HEK293 (cell line): Measurements from ENCODE around the gene CKM.
A peak's percentile ranks its signal among the peaks of the same experiment; 100 is the strongest.

Source experiments
- EGR2 ChIP-seq: fragments of 450-650 bp; formaldehyde crosslinking; IDR thresholded peaks from 2 replicates; pipeline ENCODE4 v1.5.1; 2016; ENCODE audit warnings: low read depth, missing biosample characterization, missing genetic modification characterization
- KLF1 ChIP-seq: fragments of 450-650 bp; formaldehyde crosslinking; IDR thresholded peaks from 2 replicates; pipeline ENCODE4 v1.5.1; 2016; ENCODE audit warnings: missing biosample characterization, missing genetic modification characterization
- REPIN1 ChIP-seq: fragments of 450-650 bp; formaldehyde crosslinking; IDR thresholded peaks from 2 replicates; pipeline ENCODE4 v1.5.1; 2017; ENCODE audit warnings: missing biosample characterization, missing genetic modification characterization, low read depth
- SETDB1 ChIP-seq: IDR thresholded peaks from one replicate; pipeline ENCODE4 v1.6.1; 2017; ENCODE audit warnings: mild to moderate bottlenecking, low read length, moderate library complexity, mixed read lengths; ENCODE audit not compliant: insufficient read length
- SP3 ChIP-seq: fragments of 450-650 bp; formaldehyde crosslinking; IDR thresholded peaks from 2 replicates; pipeline ENCODE4 v1.5.1; 2016; ENCODE audit warnings: missing biosample characterization, missing genetic modification characterization
- YY1 ChIP-seq: fragments of 450-650 bp; formaldehyde crosslinking; IDR thresholded peaks from 2 replicates; pipeline ENCODE4 v1.5.1; 2018; ENCODE audit warnings: missing biosample characterization, missing genetic modification characterization
- ZBTB21 ChIP-seq: fragments of 450-650 bp; formaldehyde crosslinking; IDR thresholded peaks from 2 replicates; pipeline ENCODE4 v1.5.1; 2017; ENCODE audit warnings: missing biosample characterization, missing genetic modification characterization
- ZNF10 ChIP-seq: fragments of 450-650 bp; formaldehyde crosslinking; IDR thresholded peaks from 2 replicates; pipeline ENCODE4 v1.5.1; 2017; ENCODE audit warnings: missing biosample characterization, missing genetic modification characterization
- ZNF114 ChIP-seq: fragments of 450-650 bp; formaldehyde crosslinking; IDR thresholded peaks from 2 replicates; pipeline ENCODE4 v1.5.0; 2017; ENCODE audit warnings: missing biosample characterization, missing genetic modification characterization
- ZNF133 ChIP-seq: fragments of 450-650 bp; formaldehyde crosslinking; IDR thresholded peaks from 2 replicates; pipeline ENCODE4 v1.5.1; 2016; ENCODE audit warnings: missing biosample characterization, missing genetic modification characterization
- ZNF146 ChIP-seq: fragments of 450-650 bp; formaldehyde crosslinking; IDR thresholded peaks from 2 replicates; pipeline ENCODE4 v1.5.1; 2016; ENCODE audit warnings: missing biosample characterization, missing genetic modification characterization
- ZNF155 ChIP-seq: fragments of 450-650 bp; formaldehyde crosslinking; IDR thresholded peaks from 2 replicates; pipeline ENCODE4 v1.5.1; 2016; ENCODE audit warnings: missing biosample characterization, missing genetic modification characterization
- ZNF19 ChIP-seq: fragments of 450-650 bp; formaldehyde crosslinking; IDR thresholded peaks from 2 replicates; pipeline ENCODE4; 2016; ENCODE audit warnings: missing biosample characterization, missing genetic modification characterization, low read depth
- ZNF2 ChIP-seq: fragments of 450-650 bp; formaldehyde crosslinking; IDR thresholded peaks from 2 replicates; pipeline ENCODE4 v1.5.1; 2016; ENCODE audit warnings: missing biosample characterization, missing genetic modification characterization
- ZNF202 ChIP-seq: fragments of 450-650 bp; formaldehyde crosslinking; IDR thresholded peaks from 2 replicates; pipeline ENCODE4 v1.5.1; 2016; ENCODE audit warnings: missing biosample characterization, missing genetic modification characterization, borderline replicate concordance
- ZNF221 ChIP-seq: fragments of 450-650 bp; formaldehyde crosslinking; IDR thresholded peaks from 2 replicates; pipeline ENCODE4 v1.5.1; 2017; ENCODE audit warnings: missing biosample characterization, missing genetic modification characterization, borderline replicate concordance
- ZNF292 ChIP-seq: fragments of 450-650 bp; formaldehyde crosslinking; IDR thresholded peaks from 2 replicates; pipeline ENCODE4 v1.5.1; 2016; ENCODE audit warnings: low read depth, missing biosample characterization, missing genetic modification characterization, borderline replicate concordance
- ZNF391 ChIP-seq: fragments of 450-650 bp; formaldehyde crosslinking; IDR thresholded peaks from 2 replicates; pipeline ENCODE4 v1.5.1; 2016; ENCODE audit warnings: low read depth, missing biosample characterization, missing genetic modification characterization, borderline replicate concordance
- ZNF473 ChIP-seq: fragments of 450-650 bp; formaldehyde crosslinking; IDR thresholded peaks from 2 replicates; pipeline ENCODE4 v1.5.1; 2017; ENCODE audit warnings: missing biosample characterization, missing genetic modification characterization
- ZNF514 ChIP-seq: fragments of 450-650 bp; formaldehyde crosslinking; IDR thresholded peaks from 2 replicates; pipeline ENCODE4 v1.5.1; 2016; ENCODE audit warnings: missing biosample characterization, missing genetic modification characterization
- ZNF548 ChIP-seq: fragments of 450-650 bp; formaldehyde crosslinking; IDR thresholded peaks from 2 replicates; pipeline ENCODE4 v1.5.1; 2016; ENCODE audit warnings: missing biosample characterization, missing genetic modification characterization
- ZNF555 ChIP-seq: fragments of 450-650 bp; formaldehyde crosslinking; conservative IDR thresholded peaks from 2 replicates; pipeline ENCODE4 v1.5.1; 2017; ENCODE audit warnings: missing biosample characterization, mild to moderate bottlenecking, missing genetic modification characterization, inconsistent platforms
- ZNF571 ChIP-seq: fragments of 450-650 bp; formaldehyde crosslinking; IDR thresholded peaks from 2 replicates; pipeline ENCODE4 v1.5.0; 2017; ENCODE audit warnings: missing biosample characterization, missing genetic modification characterization
- ZNF660 ChIP-seq: fragments of 450-650 bp; IDR thresholded peaks from 2 replicates; pipeline ENCODE4 v1.5.1; 2018; ENCODE audit warnings: missing biosample characterization, mild to moderate bottlenecking, missing genetic modification characterization
- ZNF670 ChIP-seq: fragments of 450-650 bp; formaldehyde crosslinking; IDR thresholded peaks from 2 replicates; pipeline ENCODE4 v1.5.1; 2016; ENCODE audit warnings: missing biosample characterization, missing genetic modification characterization, low read depth
- ZNF692 ChIP-seq: fragments of 450-650 bp; formaldehyde crosslinking; IDR thresholded peaks from 2 replicates; pipeline ENCODE4 v1.5.1; 2016; ENCODE audit warnings: missing biosample characterization, missing genetic modification characterization
- ZNF776 ChIP-seq: fragments of 450-650 bp; formaldehyde crosslinking; IDR thresholded peaks from 2 replicates; pipeline ENCODE4 v1.5.0; 2017; ENCODE audit warnings: missing biosample characterization, missing genetic modification characterization, borderline replicate concordance
- ZNF791 ChIP-seq: fragments of 450-650 bp; formaldehyde crosslinking; IDR thresholded peaks from 2 replicates; pipeline ENCODE4 v1.5.1; 2016; ENCODE audit warnings: missing biosample characterization, missing genetic modification characterization
- TF ChIP-seq, protein P1 (sequence below): fragments of 450-650 bp; formaldehyde crosslinking; IDR thresholded peaks from 2 replicates; pipeline ENCODE4 v1.5.1; 2016; ENCODE audit warnings: missing biosample characterization, missing genetic modification characterization
- TF ChIP-seq, protein P2 (sequence below): fragments of 450-650 bp; formaldehyde crosslinking; IDR thresholded peaks from 2 replicates; pipeline ENCODE4 v1.5.1; 2016; ENCODE audit warnings: missing biosample characterization, missing genetic modification characterization, borderline replicate concordance
- TF ChIP-seq, protein P3 (sequence below): fragments of 450-650 bp; formaldehyde crosslinking; IDR thresholded peaks from 2 replicates; pipeline ENCODE4 v1.5.1; 2016; ENCODE audit warnings: missing biosample characterization, missing genetic modification characterization

Gene CKM

GRCh38 chr19:45340899-45341453 lies 18.3 kb upstream of the CKM start (continued):
- TF ChIP-seq ZNF2 (tag by site-specific recombination) (no peak; the same call in 1 of the 2 replicates), ZNF221 (tag by site-specific recombination) (no peak), YY1 (no peak), ZNF514 (tag by site-specific recombination) (no peak), ZNF114 (tag by site-specific recombination) (no peak), ZNF660 (tag by site-specific recombination) (no peak), ZNF692 (tag by site-specific recombination) (no peak), ZNF202 (tag by site-specific recombination) (no peak), REPIN1 (tag by site-specific recombination) (no peak), ZNF791 (tag by site-specific recombination) (no peak), SETDB1 (no peak), ZNF571 (tag by site-specific recombination) (no peak), ZNF776 (tag by site-specific recombination) (no peak), ZNF133 (tag by site-specific recombination) (peak; percentile 44; the same call in 1 of the 2 replicates), ZNF292 (tag by site-specific recombination) (no peak), KLF1 (tag by site-specific recombination) (peak; percentile 93), SP3 (tag by site-specific recombination) (peak; percentile 51), EGR2 (tag by site-specific recombination) (no peak), ZNF155 (no peak), ZNF10 (tag by site-specific recombination) (no peak), ZNF473 (tag by site-specific recombination) (no peak), ZNF19 (tag by site-specific recombination) (no peak), ZNF670 (no peak), ZBTB21 (tag by site-specific recombination) (no peak), ZNF555 (tag by site-specific recombination) (no peak), ZNF548 (tag by site-specific recombination) (no peak), ZNF146 (tag by site-specific recombination) (no peak), ZNF391 (0 out of 2 replicates have a peak, but pooled peaks have one; percentile 16)
- TF ChIP-seq, protein P1, sequence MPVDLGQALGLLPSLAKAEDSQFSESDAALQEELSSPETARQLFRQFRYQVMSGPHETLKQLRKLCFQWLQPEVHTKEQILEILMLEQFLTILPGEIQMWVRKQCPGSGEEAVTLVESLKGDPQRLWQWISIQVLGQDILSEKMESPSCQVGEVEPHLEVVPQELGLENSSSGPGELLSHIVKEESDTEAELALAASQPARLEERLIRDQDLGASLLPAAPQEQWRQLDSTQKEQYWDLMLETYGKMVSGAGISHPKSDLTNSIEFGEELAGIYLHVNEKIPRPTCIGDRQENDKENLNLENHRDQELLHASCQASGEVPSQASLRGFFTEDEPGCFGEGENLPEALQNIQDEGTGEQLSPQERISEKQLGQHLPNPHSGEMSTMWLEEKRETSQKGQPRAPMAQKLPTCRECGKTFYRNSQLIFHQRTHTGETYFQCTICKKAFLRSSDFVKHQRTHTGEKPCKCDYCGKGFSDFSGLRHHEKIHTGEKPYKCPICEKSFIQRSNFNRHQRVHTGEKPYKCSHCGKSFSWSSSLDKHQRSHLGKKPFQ (tag by site-specific recombination) = no peak
- TF ChIP-seq, protein P2, sequence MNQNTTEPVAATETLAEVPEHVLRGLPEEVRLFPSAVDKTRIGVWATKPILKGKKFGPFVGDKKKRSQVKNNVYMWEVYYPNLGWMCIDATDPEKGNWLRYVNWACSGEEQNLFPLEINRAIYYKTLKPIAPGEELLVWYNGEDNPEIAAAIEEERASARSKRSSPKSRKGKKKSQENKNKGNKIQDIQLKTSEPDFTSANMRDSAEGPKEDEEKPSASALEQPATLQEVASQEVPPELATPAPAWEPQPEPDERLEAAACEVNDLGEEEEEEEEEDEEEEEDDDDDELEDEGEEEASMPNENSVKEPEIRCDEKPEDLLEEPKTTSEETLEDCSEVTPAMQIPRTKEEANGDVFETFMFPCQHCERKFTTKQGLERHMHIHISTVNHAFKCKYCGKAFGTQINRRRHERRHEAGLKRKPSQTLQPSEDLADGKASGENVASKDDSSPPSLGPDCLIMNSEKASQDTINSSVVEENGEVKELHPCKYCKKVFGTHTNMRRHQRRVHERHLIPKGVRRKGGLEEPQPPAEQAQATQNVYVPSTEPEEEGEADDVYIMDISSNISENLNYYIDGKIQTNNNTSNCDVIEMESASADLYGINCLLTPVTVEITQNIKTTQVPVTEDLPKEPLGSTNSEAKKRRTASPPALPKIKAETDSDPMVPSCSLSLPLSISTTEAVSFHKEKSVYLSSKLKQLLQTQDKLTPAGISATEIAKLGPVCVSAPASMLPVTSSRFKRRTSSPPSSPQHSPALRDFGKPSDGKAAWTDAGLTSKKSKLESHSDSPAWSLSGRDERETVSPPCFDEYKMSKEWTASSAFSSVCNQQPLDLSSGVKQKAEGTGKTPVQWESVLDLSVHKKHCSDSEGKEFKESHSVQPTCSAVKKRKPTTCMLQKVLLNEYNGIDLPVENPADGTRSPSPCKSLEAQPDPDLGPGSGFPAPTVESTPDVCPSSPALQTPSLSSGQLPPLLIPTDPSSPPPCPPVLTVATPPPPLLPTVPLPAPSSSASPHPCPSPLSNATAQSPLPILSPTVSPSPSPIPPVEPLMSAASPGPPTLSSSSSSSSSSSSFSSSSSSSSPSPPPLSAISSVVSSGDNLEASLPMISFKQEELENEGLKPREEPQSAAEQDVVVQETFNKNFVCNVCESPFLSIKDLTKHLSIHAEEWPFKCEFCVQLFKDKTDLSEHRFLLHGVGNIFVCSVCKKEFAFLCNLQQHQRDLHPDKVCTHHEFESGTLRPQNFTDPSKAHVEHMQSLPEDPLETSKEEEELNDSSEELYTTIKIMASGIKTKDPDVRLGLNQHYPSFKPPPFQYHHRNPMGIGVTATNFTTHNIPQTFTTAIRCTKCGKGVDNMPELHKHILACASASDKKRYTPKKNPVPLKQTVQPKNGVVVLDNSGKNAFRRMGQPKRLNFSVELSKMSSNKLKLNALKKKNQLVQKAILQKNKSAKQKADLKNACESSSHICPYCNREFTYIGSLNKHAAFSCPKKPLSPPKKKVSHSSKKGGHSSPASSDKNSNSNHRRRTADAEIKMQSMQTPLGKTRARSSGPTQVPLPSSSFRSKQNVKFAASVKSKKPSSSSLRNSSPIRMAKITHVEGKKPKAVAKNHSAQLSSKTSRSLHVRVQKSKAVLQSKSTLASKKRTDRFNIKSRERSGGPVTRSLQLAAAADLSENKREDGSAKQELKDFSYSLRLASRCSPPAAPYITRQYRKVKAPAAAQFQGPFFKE = no peak
- TF ChIP-seq, protein P3, sequence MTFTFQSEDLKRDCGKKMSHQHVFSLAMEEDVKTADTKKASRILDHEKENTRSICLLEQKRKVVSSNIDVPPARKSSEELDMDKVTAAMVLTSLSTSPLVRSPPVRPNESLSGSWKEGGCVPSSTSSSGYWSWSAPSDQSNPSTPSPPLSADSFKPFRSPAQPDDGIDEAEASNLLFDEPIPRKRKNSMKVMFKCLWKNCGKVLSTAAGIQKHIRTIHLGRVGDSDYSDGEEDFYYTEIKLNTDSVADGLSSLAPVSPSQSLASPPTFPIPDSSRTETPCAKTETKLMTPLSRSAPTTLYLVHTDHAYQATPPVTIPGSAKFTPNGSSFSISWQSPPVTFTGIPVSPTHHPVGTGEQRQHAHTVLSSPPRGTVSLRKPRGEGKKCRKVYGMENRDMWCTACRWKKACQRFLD (tag by site-specific recombination) = no peak
